ENCODE measurements around the gene GLS. TPM values are rescaled to one million over a fixed set of nuclear protein-coding genes. Genes with fewer than 3 reads are reported as not detected.

Gene GLS
- total RNA-seq, 1 donor from 2014 or later = 116 TPM

DNA sequence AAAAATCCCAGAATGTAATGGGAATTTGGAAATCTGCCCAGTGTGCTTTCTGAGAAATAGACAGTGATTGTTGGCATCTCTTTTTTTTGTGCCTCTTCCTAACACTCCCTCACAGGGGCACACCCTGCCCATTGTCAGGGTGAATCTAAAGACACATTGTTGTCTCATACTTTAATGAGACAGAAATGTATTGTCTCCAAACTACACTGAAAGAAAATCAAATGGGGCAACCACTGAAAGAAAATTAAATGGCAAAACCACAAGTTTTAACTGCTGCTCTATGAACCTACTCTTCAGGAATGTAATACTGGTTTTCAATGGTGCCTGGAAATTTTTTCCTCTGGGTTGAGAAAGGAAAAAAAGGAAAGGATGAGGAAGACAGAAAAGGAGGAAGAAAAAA lies 43.2 kb upstream of the GLS start:
- peaks cover 5% of the 10 kb centered on the region for H3K27me3 Mint-ChIP-seq

DNA sequence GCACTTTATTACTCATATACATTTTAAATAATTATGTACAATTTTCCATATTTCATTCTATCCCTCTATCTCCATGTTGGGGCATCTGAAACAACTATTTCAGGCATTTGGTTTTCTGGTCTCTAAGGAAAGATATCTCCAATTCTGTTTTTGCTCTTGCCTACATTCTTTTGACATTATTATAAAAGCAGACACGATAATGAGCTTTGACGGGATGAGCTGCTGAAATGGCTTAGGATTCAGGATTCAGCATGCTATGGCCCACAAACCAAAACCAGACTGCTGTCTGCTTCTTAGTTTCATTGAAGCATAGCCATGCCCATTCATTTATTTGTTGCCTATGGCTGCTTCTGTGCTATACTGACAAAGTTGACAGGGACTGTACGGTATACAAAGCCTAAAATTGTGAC lies 42.7 kb upstream of the GLS start:
- H3K27ac Mint-ChIP-seq = no peak overlapping the region
- H3K27me3 Mint-ChIP-seq = peaks cover 5% of the 10 kb centered on the region
- H3K9me3 Mint-ChIP-seq (ENCODE audit: low read depth) = no peaks in the 10 kb centered on the region
- H3K4me3 Mint-ChIP-seq (ENCODE audit: low read depth) = no peak overlapping the region
- H3K4me1 Mint-ChIP-seq (ENCODE audit: low read depth) = peaks cover 14% of the 10 kb centered on the region
- TF ChIP-seq, protein P1, sequence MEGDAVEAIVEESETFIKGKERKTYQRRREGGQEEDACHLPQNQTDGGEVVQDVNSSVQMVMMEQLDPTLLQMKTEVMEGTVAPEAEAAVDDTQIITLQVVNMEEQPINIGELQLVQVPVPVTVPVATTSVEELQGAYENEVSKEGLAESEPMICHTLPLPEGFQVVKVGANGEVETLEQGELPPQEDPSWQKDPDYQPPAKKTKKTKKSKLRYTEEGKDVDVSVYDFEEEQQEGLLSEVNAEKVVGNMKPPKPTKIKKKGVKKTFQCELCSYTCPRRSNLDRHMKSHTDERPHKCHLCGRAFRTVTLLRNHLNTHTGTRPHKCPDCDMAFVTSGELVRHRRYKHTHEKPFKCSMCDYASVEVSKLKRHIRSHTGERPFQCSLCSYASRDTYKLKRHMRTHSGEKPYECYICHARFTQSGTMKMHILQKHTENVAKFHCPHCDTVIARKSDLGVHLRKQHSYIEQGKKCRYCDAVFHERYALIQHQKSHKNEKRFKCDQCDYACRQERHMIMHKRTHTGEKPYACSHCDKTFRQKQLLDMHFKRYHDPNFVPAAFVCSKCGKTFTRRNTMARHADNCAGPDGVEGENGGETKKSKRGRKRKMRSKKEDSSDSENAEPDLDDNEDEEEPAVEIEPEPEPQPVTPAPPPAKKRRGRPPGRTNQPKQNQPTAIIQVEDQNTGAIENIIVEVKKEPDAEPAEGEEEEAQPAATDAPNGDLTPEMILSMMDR (IDR thresholded peaks at IDR 0.05; ENCODE audit: unreplicated experiment) = no peak
- no peak for DNase-seq (ENCODE audit: low spot score, unreplicated experiment)
- H3K36me3 Mint-ChIP-seq (ENCODE audit: insufficient read depth) = no peaks in the 10 kb centered on the region

More for the DNA sequence above, 43.2 kb upstream of the GLS start:
- no peak for DNase-seq (ENCODE audit: low spot score, unreplicated experiment)
- TF ChIP-seq, protein P1 (IDR thresholded peaks at IDR 0.05; ENCODE audit: unreplicated experiment) = no peak
- Mint-ChIP-seq H3K36me3 (ENCODE audit: insufficient read depth) (no peaks in the 10 kb centered on the region), H3K27ac (no peak overlapping the region), H3K9me3 (ENCODE audit: low read depth) (no peaks in the 10 kb centered on the region), H3K4me1 (ENCODE audit: low read depth) (peaks cover 14% of the 10 kb centered on the region), H3K4me3 (ENCODE audit: low read depth) (no peak overlapping the region)

DNA sequence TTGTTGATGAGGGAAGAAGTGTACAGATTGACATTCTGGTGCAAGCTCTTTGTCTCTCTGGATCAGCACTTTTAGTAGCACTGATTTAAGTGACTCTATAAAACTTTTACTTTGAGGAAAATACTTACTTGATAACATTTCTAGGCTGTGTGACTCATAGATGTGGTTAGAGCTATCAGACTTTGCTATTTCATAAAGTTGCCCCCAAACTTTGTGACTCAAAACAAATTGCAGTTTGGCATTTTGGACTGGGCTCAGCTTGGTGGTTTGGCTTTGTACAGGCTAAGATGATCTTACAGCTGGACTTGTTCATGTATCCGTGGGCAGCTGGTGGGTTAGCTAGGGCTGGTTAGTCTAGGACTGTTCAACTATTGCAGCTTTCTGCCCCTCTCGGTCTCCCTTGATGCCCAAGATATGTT lies 42.1 kb upstream of the GLS start:
- H3K4me3 Mint-ChIP-seq (ENCODE audit: low read depth) = no peak overlapping the region
- TF ChIP-seq, protein P1 (IDR thresholded peaks at IDR 0.05; ENCODE audit: unreplicated experiment) = no peak

DNA sequence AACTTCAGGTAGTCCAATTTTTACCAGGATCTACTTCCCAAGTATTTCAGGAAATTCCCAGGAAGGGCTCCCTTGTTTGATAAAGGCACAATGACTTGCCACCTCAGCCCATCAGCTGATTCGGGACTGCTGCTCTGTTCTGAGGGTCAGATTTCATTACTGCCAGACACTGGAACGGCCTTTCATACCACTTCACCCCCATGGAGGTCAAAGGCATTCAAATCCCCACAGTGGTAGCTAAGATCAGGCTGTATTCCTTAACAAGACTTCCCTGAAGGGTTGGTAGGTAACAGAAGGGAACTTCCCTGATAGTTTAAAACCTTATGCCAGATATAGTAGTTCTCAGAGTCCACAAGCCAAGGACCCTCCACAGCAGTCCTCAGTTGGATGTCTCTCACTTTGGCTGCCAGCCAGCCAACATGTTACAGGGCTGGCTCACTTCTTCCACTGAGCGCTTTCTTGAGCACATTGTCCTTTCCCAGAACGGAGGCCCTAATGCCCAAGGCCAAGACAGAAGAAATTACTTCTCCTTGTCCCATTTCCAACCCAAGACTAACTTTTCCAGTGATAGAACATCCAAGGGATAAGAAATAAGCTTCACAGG lies 40.0 kb upstream of the GLS start:
- TF ChIP-seq, protein P1 (IDR thresholded peaks at IDR 0.05; ENCODE audit: unreplicated experiment) = no peak
- no peak for DNase-seq (ENCODE audit: low spot score, unreplicated experiment)
- no peak overlapping the region for H3K4me3 Mint-ChIP-seq (ENCODE audit: low read depth)
- H3K27me3 Mint-ChIP-seq = peaks cover 5% of the 10 kb centered on the region
- no peaks in the 10 kb centered on the region for H3K36me3 Mint-ChIP-seq (ENCODE audit: insufficient read depth)
- H3K27ac Mint-ChIP-seq = no peak overlapping the region
- no peaks in the 10 kb centered on the region for H3K9me3 Mint-ChIP-seq (ENCODE audit: low read depth)
- H3K4me1 Mint-ChIP-seq (ENCODE audit: low read depth) = no peaks in the 10 kb centered on the region

More for the DNA sequence above, 42.1 kb upstream of the GLS start:
- H3K9me3 Mint-ChIP-seq (ENCODE audit: low read depth) = no peaks in the 10 kb centered on the region
- no peak overlapping the region for H3K27ac Mint-ChIP-seq
- no peak for DNase-seq (ENCODE audit: low spot score, unreplicated experiment)
- H3K36me3 Mint-ChIP-seq (ENCODE audit: insufficient read depth) = no peaks in the 10 kb centered on the region
- peaks cover 5% of the 10 kb centered on the region for H3K27me3 Mint-ChIP-seq
- H3K4me1 Mint-ChIP-seq (ENCODE audit: low read depth) = peaks cover 14% of the 10 kb centered on the region

DNA sequence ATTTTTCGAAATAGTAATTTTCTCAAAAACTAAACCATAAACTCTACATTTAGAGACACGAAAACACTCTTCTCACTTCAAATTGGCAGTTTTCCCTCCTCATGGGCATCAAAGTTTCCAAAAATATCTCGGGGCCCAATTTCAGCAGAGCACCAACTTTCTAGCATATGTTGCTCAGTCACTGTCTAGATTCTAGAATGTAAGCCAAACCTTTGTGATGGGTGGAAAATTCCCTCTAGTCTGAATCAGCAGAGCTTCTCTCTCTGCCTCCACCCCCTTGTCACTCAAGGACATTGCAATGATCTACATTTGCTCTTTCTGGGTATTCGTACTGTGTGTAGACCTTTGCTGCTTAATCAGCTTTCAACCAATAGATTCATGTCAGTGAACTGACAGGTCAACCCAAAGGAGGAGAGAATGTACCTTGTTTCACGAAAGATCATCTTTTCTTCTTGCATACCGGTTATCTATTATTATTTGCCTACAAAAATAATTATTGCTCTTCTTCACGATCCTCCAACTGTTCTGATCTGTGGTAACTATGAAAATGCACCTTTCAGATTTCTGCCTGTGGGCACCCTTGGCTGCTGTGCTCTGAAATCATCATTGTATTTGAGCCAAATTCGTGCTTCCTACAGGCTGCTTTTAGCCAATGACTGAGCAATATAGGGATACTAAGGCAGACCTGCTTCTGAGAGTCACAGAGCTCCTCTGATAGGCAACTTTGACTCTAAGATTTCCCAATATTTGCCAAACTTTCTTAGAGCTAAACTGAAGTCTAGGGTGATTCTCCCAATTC lies 38.7 kb upstream of the GLS start:
- no peak overlapping the region for H3K4me3 Mint-ChIP-seq (ENCODE audit: low read depth)
- H3K4me1 Mint-ChIP-seq (ENCODE audit: low read depth) = no peaks in the 10 kb centered on the region
- H3K36me3 Mint-ChIP-seq (ENCODE audit: insufficient read depth) = no peaks in the 10 kb centered on the region
- TF ChIP-seq, protein P1 (IDR thresholded peaks at IDR 0.05; ENCODE audit: unreplicated experiment) = no peak
- H3K27ac Mint-ChIP-seq = no peak overlapping the region
- no peaks in the 10 kb centered on the region for H3K9me3 Mint-ChIP-seq (ENCODE audit: low read depth)
- peaks cover 3% of the 10 kb centered on the region for H3K27me3 Mint-ChIP-seq
- no peak for DNase-seq (ENCODE audit: low spot score, unreplicated experiment)
